Renal cortical epithelial cell (primary cell): ENCODE data around the gene TSPAN18. TPM values are rescaled to one million over a fixed set of nuclear protein-coding genes. Genes with fewer than 3 reads are reported as not detected.

Experiments used
- DNase-seq: peaks from one replicate; pipeline ENCODE4 v3.0.0-alpha.2; 2011; ENCODE audit warnings: low read depth
- total RNA-seq: library from RNA; depleted of rRNA; stranded (reverse); fragments of >200 nt; gene quantifications from 2 replicates; pipeline ENCODE4 v1.2.3, GENCODE V29; 2014

TSPAN18 gene
- total RNA-seq, 1 donor from 2014 or later: 6.7 TPM

DNA sequence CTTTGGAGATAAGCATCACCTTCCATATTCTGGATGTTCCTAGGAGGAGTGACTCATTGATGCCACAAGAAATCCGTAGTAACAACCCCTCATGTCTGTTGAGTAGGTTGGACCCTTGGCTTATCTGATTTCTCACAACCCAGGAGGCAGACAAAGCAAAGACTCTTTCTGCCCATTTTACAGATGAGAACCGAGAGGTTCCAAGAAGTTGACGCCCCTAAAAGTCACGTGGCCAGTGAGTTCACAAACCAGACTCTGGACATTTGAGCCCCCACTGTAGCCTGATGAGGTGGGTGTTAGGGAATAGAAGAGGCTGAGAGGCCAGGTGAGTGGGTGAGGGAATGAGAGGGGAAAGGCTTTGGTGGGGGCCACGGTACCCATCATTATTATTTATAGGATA is 70.3 kb downstream of the TSPAN18 start:
- no peak for DNase-seq

GRCh38 chr11:44797886-44798606 is 71.3 kb downstream of the TSPAN18 start:
- no peak for DNase-seq

DNA sequence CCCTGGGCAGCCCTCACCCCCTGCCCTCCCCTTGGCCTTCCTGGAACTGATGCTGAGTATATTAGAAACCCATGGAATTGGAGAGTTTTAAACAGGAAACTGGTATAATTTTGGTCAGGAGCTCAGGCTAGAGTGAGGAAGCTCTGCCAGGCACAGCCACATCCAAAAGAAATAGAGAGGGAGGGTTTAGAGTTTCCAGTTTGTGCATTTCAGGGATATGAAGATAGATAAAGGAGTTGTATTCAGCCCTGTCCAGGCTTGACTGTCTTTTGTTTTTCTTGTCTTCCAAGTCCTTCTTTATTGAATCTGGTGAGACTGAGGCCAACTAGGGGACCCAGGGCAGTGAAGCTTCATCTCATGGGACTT is 71.8 kb downstream of the TSPAN18 start:
- DNase-seq: no peak

DNA sequence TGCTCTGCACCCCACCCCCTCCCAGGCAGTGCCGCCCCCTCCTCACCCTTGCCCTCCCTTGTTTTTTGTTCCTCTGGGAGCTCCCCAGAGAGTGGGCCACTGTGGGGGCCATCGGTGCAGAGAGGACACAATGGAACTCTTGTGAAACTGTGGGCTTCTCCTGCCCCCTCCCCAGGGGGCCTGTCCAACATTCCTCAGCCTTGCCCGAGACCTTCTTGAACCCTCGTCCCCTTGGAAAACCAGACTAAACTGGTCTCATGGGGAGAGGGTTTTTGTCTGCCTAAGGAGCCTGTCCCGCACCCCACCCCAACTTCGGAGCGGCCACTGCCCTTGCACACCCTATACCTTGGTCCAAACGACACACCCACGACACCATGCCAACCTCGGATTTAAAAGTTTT is 72.2 kb downstream of the TSPAN18 start:
- DNase-seq: no peak

GRCh38 chr11:44802347-44802746 is 75.6 kb downstream of the TSPAN18 start:
- no peak for DNase-seq

DNA sequence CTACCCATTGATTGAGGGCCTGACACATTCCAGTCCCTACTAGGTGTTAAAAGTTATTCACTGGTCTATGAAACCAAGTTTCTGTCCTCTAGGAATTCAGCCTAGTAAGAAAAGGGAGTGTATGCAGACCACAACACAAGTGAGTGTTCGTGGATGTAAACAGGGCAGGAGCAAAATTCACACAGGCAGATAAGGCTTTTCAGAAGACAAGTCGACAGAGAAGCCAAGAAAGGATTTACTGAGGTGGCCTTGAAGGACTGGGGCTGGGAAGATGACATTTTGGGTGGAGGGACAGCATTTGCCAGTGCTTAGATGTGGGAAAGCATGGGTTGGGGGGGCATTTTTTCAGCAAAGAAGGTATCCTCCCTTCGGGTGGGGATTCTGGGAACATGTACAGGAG is 76.2 kb downstream of the TSPAN18 start:
- DNase-seq: no peak

GRCh38 chr11:44804449-44805437 is 78.0 kb downstream of the TSPAN18 start:
- DNase-seq: no peak

DNA sequence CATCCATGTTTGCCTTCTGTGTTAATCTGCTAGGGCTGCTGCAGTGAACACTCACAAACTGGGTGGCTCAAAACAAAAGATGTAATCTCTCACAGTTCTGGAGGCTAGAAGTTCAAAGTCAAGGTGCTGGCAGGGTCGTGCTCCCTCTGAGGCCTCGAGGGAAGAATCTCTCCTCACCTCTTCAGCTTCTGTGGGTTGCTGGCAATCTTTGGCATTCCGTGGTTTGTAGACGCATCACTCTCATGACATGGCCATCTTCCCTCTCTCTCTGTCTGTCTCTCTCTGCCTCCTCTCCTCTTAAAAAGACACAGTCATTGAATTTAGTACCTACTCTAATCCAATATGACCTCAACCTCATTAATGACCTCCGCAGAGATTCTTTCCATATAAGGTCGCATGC is 78.8 kb downstream of the TSPAN18 start:
- peak; percentile 45 for DNase-seq

DNA sequence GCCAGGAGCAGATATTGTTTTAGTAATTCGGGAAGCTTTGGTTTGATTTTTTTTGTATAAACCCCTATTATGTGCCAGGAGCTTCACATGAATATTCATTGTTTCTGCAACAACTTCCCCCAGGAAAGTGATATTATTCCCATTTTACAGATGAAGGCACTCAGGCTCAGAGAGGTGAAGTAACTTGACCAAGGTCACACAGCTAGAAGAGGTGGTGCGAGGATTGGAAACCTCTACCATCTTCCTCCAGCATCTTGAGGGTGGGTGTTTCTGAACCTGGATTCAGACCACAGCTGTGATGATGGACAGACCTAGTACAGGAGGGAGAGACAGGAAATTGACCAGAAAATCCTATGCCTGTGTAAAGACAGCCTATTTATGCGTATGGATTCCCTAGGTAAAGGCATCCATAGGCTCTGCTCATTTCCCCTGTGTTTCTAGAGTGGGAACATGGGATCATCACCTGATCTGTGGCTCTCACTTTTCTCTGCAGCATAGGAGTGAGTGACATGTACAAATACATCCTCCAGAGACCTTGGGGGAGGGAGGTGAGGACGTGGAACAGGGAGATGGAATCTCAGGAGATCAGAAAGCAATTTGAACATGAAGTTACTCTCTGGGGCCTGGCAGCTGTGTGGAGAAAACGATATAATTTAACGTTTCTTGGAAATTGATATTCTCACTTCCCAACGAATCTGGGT is 81.4 kb downstream of the TSPAN18 start:
- no peak for DNase-seq

DNA sequence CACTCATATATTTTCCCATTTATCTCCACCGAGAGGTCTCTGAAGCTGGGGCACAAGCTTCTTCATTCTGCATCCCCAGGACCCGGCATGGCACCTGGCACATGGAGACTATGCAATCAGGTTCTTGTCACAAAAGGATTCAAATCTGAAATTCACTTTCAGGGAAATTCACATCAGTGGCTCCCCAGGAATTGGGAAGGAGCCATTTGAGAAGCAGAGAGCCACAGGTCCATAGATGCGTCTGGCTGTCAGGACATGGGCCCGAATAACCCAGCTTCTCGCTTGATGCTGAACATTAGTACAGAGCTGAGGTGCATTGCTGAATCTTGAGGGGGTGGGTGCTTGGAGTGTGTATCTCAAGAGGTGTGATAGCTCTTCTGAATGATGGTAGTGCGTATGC is 82.5 kb downstream of the TSPAN18 start:
- DNase-seq: no peak

DNA sequence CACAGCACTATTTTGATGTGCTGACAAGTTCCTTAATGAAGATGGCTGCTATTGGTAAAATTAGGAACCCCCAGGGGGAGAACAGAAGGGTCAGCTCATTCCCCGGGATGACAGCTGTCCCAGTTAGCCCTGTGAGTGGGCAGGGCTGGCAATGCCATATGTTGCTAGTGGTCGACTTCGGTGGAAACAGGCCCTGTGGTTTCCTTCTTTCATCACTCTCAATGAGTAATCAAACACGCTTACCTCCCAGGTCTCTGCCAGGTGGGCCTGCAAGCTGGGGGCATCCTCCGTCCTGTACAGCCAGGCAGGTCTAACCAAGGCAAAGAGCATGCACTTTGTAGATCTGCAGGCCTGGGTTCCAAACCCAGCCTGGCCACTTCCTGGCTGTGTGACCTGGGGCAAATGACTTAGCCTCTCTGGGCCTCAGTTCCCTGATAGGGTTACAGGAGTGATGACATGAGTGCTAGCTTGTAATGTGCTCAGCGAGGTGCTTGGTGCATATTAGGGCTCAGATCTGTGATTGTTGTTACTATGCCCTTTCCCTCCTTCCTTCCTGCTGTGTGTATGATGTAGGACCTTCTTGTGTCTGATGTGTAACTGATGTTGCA is 85.2 kb downstream of the TSPAN18 start:
- peak; percentile 25 for DNase-seq

DNA sequence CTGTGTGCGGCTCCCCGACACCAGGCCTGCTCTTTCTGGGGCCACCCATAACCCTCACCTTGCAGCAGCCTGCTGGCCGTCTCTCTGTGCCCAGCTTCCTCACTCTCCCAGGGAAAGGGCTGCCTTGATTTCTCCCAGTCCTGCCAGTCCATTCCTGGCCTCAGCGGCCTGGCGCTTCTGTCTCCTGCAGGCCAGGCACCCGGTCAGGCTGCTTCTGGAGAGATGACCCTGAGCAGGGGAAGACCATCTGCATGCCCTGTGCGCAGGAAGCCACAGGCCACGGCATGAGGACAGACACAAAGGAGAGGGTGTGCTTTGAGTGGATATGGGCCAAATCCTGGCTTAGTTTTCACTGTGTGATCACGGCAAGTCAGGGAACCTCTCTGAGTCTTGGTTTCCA is 86.2 kb downstream of the TSPAN18 start:
- no peak for DNase-seq

DNA sequence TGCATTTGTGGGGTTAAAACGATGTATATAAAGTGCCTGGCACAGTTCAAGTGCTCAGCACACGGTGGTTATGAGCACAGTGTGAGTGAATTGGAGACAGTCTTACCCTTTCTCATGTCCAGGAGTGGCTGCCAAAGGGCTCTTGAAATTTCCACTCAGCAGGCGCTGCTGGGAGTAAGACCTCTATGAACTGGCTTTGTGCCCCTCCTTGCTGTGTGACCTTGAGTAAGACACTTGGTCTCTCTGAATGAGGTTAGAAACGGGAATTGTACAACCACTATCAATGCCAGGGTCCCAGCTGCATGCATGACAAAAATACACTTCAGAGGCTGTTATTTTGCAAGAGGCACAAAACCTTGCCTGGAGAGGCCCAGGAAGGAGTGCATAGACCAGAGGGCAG is 86.6 kb downstream of the TSPAN18 start:
- DNase-seq: no peak

GRCh38 chr11:44814881-44815592 is 88.3 kb downstream of the TSPAN18 start:
- DNase-seq: peak; percentile 89

- no peak for DNase-seq
Measured at GRCh38 chr11:44815917-44816456, 89.2 kb downstream of the TSPAN18 start.

DNA sequence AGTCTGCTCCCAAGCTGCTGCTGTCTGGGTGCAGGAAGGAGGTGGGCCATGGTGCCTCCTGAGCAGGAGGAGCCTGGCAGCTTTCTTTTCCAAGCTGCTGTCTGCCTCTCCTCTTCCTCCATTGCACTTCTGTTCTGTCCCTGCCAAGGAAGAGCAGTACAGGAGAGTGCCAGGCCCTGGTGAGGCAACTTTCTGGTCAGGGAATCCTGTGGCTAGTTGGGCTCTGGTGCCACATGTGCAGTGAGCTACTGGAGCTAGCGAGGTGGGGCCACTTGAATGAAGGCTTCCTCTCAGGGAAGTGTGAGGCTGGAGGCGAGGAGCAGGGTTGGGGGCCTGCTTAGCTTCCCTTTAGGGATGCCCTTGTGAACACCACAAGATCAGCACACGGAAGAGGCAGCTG is 90.0 kb downstream of the TSPAN18 start:
- DNase-seq: peak; percentile 57

DNA sequence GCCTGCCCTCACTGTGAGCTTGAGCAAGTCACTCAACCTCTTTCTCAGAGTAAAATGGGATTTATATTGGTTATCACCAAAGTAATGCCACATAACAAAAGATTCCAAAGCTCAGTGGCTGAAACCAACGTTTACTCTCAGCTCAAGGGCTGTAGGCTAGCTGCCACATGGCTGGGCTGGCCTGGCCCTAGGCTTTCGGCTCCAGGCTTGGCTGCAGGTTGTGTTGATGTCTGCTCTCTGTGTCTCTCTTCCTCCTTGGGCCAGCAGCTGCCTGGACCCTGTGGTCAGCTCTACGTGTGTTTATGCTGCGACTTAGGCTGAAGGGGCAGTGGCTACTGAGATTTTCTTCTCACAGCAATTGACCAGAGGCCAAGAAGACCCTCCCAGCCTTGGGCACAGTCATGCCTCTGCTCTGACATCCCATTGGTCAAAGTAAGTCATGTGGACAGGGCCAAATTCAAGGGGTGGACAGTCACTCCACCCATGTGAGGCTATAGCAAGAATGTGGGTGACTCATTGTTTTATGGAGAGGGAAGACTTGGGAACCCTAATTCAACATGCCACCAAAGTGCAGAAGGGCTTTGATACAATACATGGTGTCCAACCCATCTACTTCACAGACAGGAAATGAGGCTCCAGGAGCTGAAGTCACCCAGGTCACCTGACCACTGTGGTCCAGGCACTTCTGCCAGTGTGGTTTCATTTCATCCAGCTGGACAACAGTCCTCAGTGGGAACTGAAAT is 90.6 kb downstream of the TSPAN18 start:
- peak; percentile 55 for DNase-seq

GRCh38 chr11:44818110-44818509 is 91.3 kb downstream of the TSPAN18 start:
- DNase-seq: no peak

DNA sequence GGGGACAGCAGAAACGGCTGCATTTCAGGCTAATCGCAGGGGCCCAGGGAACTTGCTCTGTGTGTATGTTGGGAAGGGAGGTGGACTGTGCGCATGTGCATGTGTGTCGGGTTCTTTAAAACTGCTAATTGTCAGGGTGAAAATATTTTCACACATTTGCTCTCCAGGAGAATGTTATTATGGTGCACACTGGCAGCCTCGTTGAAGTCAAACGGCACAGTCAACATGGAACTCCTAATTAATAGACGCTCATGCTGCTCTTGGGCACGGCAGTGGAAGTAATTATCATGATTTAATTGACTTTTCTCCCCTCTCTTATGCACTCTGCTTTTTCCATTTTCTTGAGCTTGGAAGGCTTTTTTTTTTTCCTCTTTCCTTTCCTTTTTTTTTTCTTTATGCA is 92.6 kb downstream of the TSPAN18 start:
- no peak for DNase-seq

GRCh38 chr11:44822369-44822768 is 95.6 kb downstream of the TSPAN18 start:
- no peak for DNase-seq
